H1 (cell line): ENCODE results near the gene KLHL1. TPM values are rescaled to one million over a fixed set of nuclear protein-coding genes. Genes with fewer than 3 reads are reported as not detected.
A peak's percentile ranks its signal among the peaks of the same experiment; 100 is the strongest.

ENCODE experiments used
- CTCF ChIA-PET: fragments of 300-600 bp; sonication (Branson Sonifier 250); formaldehyde crosslinking; loops from one replicate; lab custom pipeline; 2021; ENCODE audit not compliant: partially characterized antibody; lab: Charles Lee
- POLR2A ChIA-PET: fragments of 300-600 bp; sonication (Branson Sonifier 250); formaldehyde crosslinking; loops from one replicate; lab custom pipeline; 2021; ENCODE audit warnings: inconsistent platforms; ENCODE audit not compliant: partially characterized antibody; lab: Charles Lee
- DNase-seq, 2 experiments: peaks; one replicate each; pipeline versions ENCODE4 v3.0.0 to v3.0.0-alpha.2; 2010 to 2022; ENCODE audit warnings: low spot score in 2 of 2, low read depth in 1 of 2, mixed read lengths in 1 of 2
- FAIRE-seq: peaks from 2 replicates; lab custom pipeline; 2011; peaks lifted over from hg19 to GRCh38; lab: Jason Lieb, UNC
- H2AFZ ChIP-seq: 2 replicates; pipeline ENCODE4 v1.8.1; 2012; ENCODE audit warnings: low read length, inconsistent platforms
- H2AK5ac ChIP-seq: 2 replicates; pipeline ENCODE4 v1.6.1; 2013; ENCODE audit warnings: low read depth, low read length
- H2BK120ac ChIP-seq: replicated peaks from 2 replicates; pipeline ENCODE3; 2013; ENCODE audit warnings: low read depth, low read length, inconsistent platforms
- H2BK12ac ChIP-seq: 2 replicates; pipeline ENCODE4 v1.6.1; 2013; ENCODE audit warnings: low read depth, low read length
- H2BK15ac ChIP-seq: 2 replicates; pipeline ENCODE4 v1.6.1; 2013; ENCODE audit warnings: low read length
- H2BK20ac ChIP-seq: 2 replicates; pipeline ENCODE4 v1.6.1; 2013; ENCODE audit warnings: low read length
- H2BK5ac ChIP-seq: 2 replicates; pipeline ENCODE4 v1.6.1; 2013; ENCODE audit warnings: low read depth, low read length
- H3K14ac ChIP-seq: 2 replicates; pipeline ENCODE4 v1.6.1; 2013; ENCODE audit warnings: inconsistent platforms; ENCODE audit not compliant: insufficient read length
- H3K18ac ChIP-seq: 2 replicates; pipeline ENCODE4 v1.6.1; 2013; ENCODE audit warnings: low read length; ENCODE audit errors: extremely low read depth
- H3K23ac ChIP-seq: 2 replicates; pipeline ENCODE4 v1.6.1; 2013; ENCODE audit warnings: inconsistent platforms; ENCODE audit not compliant: insufficient read length
- H3K23me2 ChIP-seq: 2 replicates; pipeline ENCODE4 v1.6.1; 2013; ENCODE audit warnings: low read depth, low read length
- H3K27ac ChIP-seq: 2 replicates; pipeline ENCODE4 v1.6.1; 2011; ENCODE audit warnings: low read depth, low read length, inconsistent platforms
- H3K27me3 ChIP-seq, 4 experiments: replicated peaks in 1 of 4; 1 replicate in 1 of 4; 2 replicates in 3 of 4; pipeline versions ENCODE4 v1.6.1 to v1.8.1; 2011 to 2013; ENCODE audit warnings: low read length in 3 of 4, mild to moderate bottlenecking in 3 of 4, inconsistent platforms in 2 of 4, mixed read lengths in 2 of 4, moderate library complexity in 1 of 4; ENCODE audit not compliant: control insufficient read depth in 3 of 4, insufficient read depth in 3 of 4; ENCODE audit errors: extremely low read depth in 1 of 4
- H3K36me3 ChIP-seq, 4 experiments: 2 replicates each; pipeline versions ENCODE4 v1.6.1 to v1.8.1; 2011 to 2013; ENCODE audit warnings: mild to moderate bottlenecking in 4 of 4, low read length in 3 of 4, moderate library complexity in 2 of 4, control low read depth in 1 of 4, inconsistent platforms in 1 of 4; ENCODE audit not compliant: insufficient read depth in 4 of 4, control insufficient read depth in 2 of 4
- H3K4ac ChIP-seq: replicated peaks from 2 replicates; pipeline ENCODE3; 2013; ENCODE audit warnings: low read length, low read depth, mixed read lengths, inconsistent platforms; ENCODE audit not compliant: insufficient read length
- H3K4me1 ChIP-seq, 4 experiments: replicated peaks in 1 of 4; 1 replicate in 1 of 4; 2 replicates in 3 of 4; pipeline versions ENCODE4 v1.6.1 to v1.8.1; 2011 to 2013; ENCODE audit warnings: low read length in 3 of 4, inconsistent platforms in 2 of 4, mixed read lengths in 1 of 4; ENCODE audit not compliant: insufficient read depth in 4 of 4, control insufficient read depth in 3 of 4
- H3K4me2 ChIP-seq, 2 experiments: 2 replicates each; pipeline versions ENCODE4 v1.6.1 to v1.8.1; 2011 to 2013; ENCODE audit warnings: low read depth in 2 of 2, low read length in 2 of 2, control low read depth in 1 of 2, inconsistent platforms in 1 of 2, mild to moderate bottlenecking in 1 of 2; ENCODE audit not compliant: insufficient read depth in 1 of 2
- H3K4me3 ChIP-seq, 4 experiments: fragments of 200-600, 300-600 bp in 1 of 4; sonication (generic), shearing (Covaris generic), sonication (Bioruptor Twin) in 1 of 4; 2 replicates each; pipeline versions ENCODE4 v1.5.1 to v1.8.1; 2011 to 2016; ENCODE audit warnings: low read length in 4 of 4, low read depth in 3 of 4, control low read depth in 2 of 4, inconsistent platforms in 2 of 4, mild to moderate bottlenecking in 2 of 4, mixed read lengths in 1 of 4, moderate library complexity in 1 of 4; ENCODE audit not compliant: insufficient read depth in 2 of 4; ENCODE audit errors: extremely low read depth in 1 of 4
- H3K56ac ChIP-seq: replicated peaks from 2 replicates; pipeline ENCODE3; 2013; ENCODE audit warnings: low read depth, mild to moderate bottlenecking, mixed read lengths, low read length, inconsistent platforms; ENCODE audit not compliant: insufficient read length
- H3K79me1 ChIP-seq: 2 replicates; pipeline ENCODE4 v1.6.1; 2013; ENCODE audit warnings: low read depth, low read length, control low read depth
- H3K79me2 ChIP-seq, 2 experiments: 2 replicates each; pipeline versions ENCODE4 v1.6.1 to v1.8.1; 2012 to 2013; ENCODE audit warnings: low read length in 2 of 2, mild to moderate bottlenecking in 2 of 2, inconsistent platforms in 1 of 2; ENCODE audit not compliant: insufficient read depth in 2 of 2, control insufficient read depth in 1 of 2
- H3K9ac ChIP-seq, 4 experiments: replicated peaks in 1 of 4; 1 replicate in 1 of 4; 2 replicates in 3 of 4; pipeline versions ENCODE4 v1.6.1 to v1.8.1; 2011 to 2013; ENCODE audit warnings: low read depth in 3 of 4, low read length in 3 of 4, control low read depth in 2 of 4, mild to moderate bottlenecking in 2 of 4, moderate library complexity in 2 of 4, inconsistent platforms in 1 of 4; ENCODE audit errors: extremely low read depth in 1 of 4
- H3K9me3 ChIP-seq, 2 experiments: 2 replicates each; pipeline versions ENCODE4 v1.6.1 to v1.8.1; 2012 to 2013; ENCODE audit warnings: mild to moderate bottlenecking in 2 of 2, moderate library complexity in 2 of 2, control low read depth in 1 of 2, inconsistent platforms in 1 of 2, low read depth in 1 of 2, low read length in 1 of 2, mixed read lengths in 1 of 2; ENCODE audit not compliant: insufficient read depth in 2 of 2
- H4K20me1 ChIP-seq, 2 experiments: replicated peaks in 1 of 2; 2 replicates each; pipeline versions ENCODE3 to v1.8.1; 2011 to 2013; ENCODE audit warnings: inconsistent platforms in 2 of 2, low read length in 2 of 2, mild to moderate bottlenecking in 1 of 2; ENCODE audit not compliant: insufficient read depth in 2 of 2, control insufficient read depth in 1 of 2
- H4K5ac ChIP-seq: 2 replicates; pipeline ENCODE4 v1.6.1; 2013; ENCODE audit warnings: low read length, low read depth, mixed read lengths, inconsistent platforms; ENCODE audit not compliant: insufficient read length
- H4K8ac ChIP-seq: 2 replicates; pipeline ENCODE4 v1.8.0; 2013; ENCODE audit warnings: mild to moderate bottlenecking, moderate library complexity, low read length, inconsistent platforms; ENCODE audit not compliant: insufficient read depth; ENCODE audit errors: extremely low read depth
- H4K91ac ChIP-seq: replicated peaks from 2 replicates; pipeline ENCODE3; 2013; ENCODE audit warnings: low read length, mixed read lengths, inconsistent platforms; ENCODE audit not compliant: insufficient read length
- CBX5 ChIP-seq: fragments of 300-800, 300-1000 bp; sonication (generic); IDR thresholded peaks from 2 replicates; pipeline ENCODE4 v1.7.1; 2016; ENCODE audit warnings: antibody characterized with exemption, low read length, low read depth
- CREB1 ChIP-seq: IDR thresholded peaks from 2 replicates; pipeline ENCODE4 v1.6.1; 2012; ENCODE audit warnings: inconsistent platforms
- CTCF ChIP-seq, 3 experiments: IDR thresholded peaks; 1 replicate in 2 of 3; 2 replicates in 1 of 3; pipeline versions ENCODE4 v1.5.1 to v1.6.1; 2011; ENCODE audit warnings: low read length in 3 of 3, mild to moderate bottlenecking in 3 of 3, inconsistent platforms in 2 of 3, low read depth in 1 of 3, moderate library complexity in 1 of 3; ENCODE audit not compliant: insufficient read depth in 1 of 3; ENCODE audit errors: control extremely low read depth in 1 of 3
- EGR1 ChIP-seq: IDR thresholded peaks from 2 replicates; pipeline ENCODE4 v1.6.1; 2011; ENCODE audit warnings: low read depth, low read length, borderline replicate concordance
- FOSL1 ChIP-seq: IDR thresholded peaks from 2 replicates; pipeline ENCODE4 v1.6.1; 2011; ENCODE audit warnings: mild to moderate bottlenecking, low read depth, low read length, moderate library complexity; ENCODE audit not compliant: insufficient read depth
- HDAC6 ChIP-seq: IDR thresholded peaks from one replicate; pipeline ENCODE4 v1.7.1; 2012; ENCODE audit warnings: low read depth, mild to moderate bottlenecking, inconsistent platforms, low read length, moderate library complexity
- JUND ChIP-seq: IDR thresholded peaks from 2 replicates; pipeline ENCODE4 v1.6.1; 2011; ENCODE audit warnings: mild to moderate bottlenecking, improper control_type of control experiment, low read length
- PHF8 ChIP-seq: fragments of 200-600 bp; sonication (generic); conservative IDR thresholded peaks from 2 replicates; pipeline ENCODE4 v1.7.1; 2012; ENCODE audit warnings: low read depth, mild to moderate bottlenecking, inconsistent platforms, low read length, moderate library complexity
- POLR2AphosphoS5 ChIP-seq: IDR thresholded peaks from 2 replicates; pipeline ENCODE4 v1.6.1; 2011; ENCODE audit warnings: low read depth, low read length
- USF2 ChIP-seq: IDR thresholded peaks from 2 replicates; pipeline ENCODE4 v1.6.1; 2011; ENCODE audit warnings: low read length, improper control_type of control experiment
- WGBS, 2 experiments: shearing (Covaris generic) in 1 of 2; methylation state at CpG; one replicate each; pipeline versions ENCODE4 v1.1.6 to v1.1.7; 2013 to 2015; ENCODE audit warnings: low lambda C conversion rate in 2 of 2, mixed read lengths in 2 of 2, inconsistent platforms in 1 of 2, low coverage in 1 of 2, missing lambda C conversion rate in 1 of 2; ENCODE audit not compliant: insufficient replicate concordance in 2 of 2, insufficient coverage in 1 of 2, insufficient read length in 1 of 2; ENCODE audit errors: extremely low coverage in 1 of 2, missing lambda C conversion rate in 1 of 2; 5-methylcytosine and 5-hydroxymethylcytosine counted together
- polyA plus RNA-seq, 7 experiments: library from polyadenylated mRNA; depleted of rRNA in 3 of 7; stranded (reverse) in 5 of 7; unstranded in 2 of 7; fragments of >200 nt in 5 of 7; fragments of 200-250 nt in 2 of 7; gene quantifications; 1 replicate in 5 of 7; 2 replicates in 1 of 7; 4 replicates in 1 of 7; pipeline versions ENCODE4 v1.2.1 to v1.2.3, GENCODE V29; 2011 to 2013; ENCODE audit warnings: missing spikeins in 2 of 7, mixed read lengths in 2 of 7
- total RNA-seq: library from RNA; stranded (reverse); fragmentation: NEBNext Ultra II Directional; extraction: Animal tissue kit (Norgen Biotek cat#: 25700); gene quantifications from 2 replicates; pipeline ENCODE4 v1.2.1, GENCODE V29; 2021

Gene KLHL1
- total and polyA plus RNA-seq, 2 of the 8 experiments (the other 6 are each of a cell fraction or from before 2014, with no cell fraction given), result not detected

GRCh38 chr13:69793783-69794453, 314.3 kb downstream of the KLHL1 start:
- H2AK5ac ChIP-seq, result no peak overlapping the region
- DNase-seq, result peak in 1 of 2 experiments; percentile 7
- no peaks in the 10 kb centered on the region for H4K20me1 ChIP-seq
- FAIRE-seq, result peak; percentile 42
- H3K18ac ChIP-seq, result no peak overlapping the region
- no peak overlapping the region for H2BK20ac ChIP-seq
- no peak overlapping the region for H4K91ac ChIP-seq
- no peak overlapping the region for H2BK120ac ChIP-seq
- CTCF ChIA-PET, result no interaction called here
- H2BK5ac ChIP-seq, result no peak overlapping the region
- H2BK12ac ChIP-seq, result no peak overlapping the region
- H3K23ac ChIP-seq, result no peak overlapping the region
- no peaks in the 10 kb centered on the region for H3K23me2 ChIP-seq
- no peak overlapping the region for H2AFZ ChIP-seq
- H3K4me3 ChIP-seq, result peak overlapping the region in 1 of 4 experiments; percentile 11; a peak in 1 of 8 replicates
- H3K4ac ChIP-seq, result no peak overlapping the region
- no peak overlapping the region for H3K9ac ChIP-seq
- POLR2A ChIA-PET, result no interaction called here
- peaks cover 0 to 2% (median 0%) of the 10 kb centered on the region in 4 experiments; a peak in 2 of 7 replicates for H3K4me1 ChIP-seq
- WGBS, 2 experiments, result 33% methylated on average over 3 of the region's 3 CpGs; no CpG with 5 or more reads in 1 of the 2 experiments
- H3K27ac ChIP-seq, result no peak overlapping the region
- no peaks in the 10 kb centered on the region for H3K79me2 ChIP-seq
- no peaks in the 10 kb centered on the region for H3K27me3 ChIP-seq
- H4K8ac ChIP-seq, result no peak overlapping the region
- H3K4me2 ChIP-seq, result peak overlapping the region in 1 of 2 experiments; percentile 35; a peak in 1 of 4 replicates
- no peaks in the 10 kb centered on the region for H3K79me1 ChIP-seq
- no peak overlapping the region for H3K56ac ChIP-seq
- H3K9me3 ChIP-seq, result no peaks in the 10 kb centered on the region; a peak in 1 of 4 replicates
- H4K5ac ChIP-seq, result no peak overlapping the region
- no peaks in the 10 kb centered on the region for H3K36me3 ChIP-seq
- no peak overlapping the region for H3K14ac ChIP-seq
- no peak overlapping the region for H2BK15ac ChIP-seq
- TF ChIP-seq EGR1, result no peak
- no peak for TF ChIP-seq HDAC6
- TF ChIP-seq USF2, result no peak
- no peak for TF ChIP-seq FOSL1
- no peak for TF ChIP-seq CTCF (IDR thresholded peaks at IDR 0.05; ENCODE audit: control extremely low read depth in 1 of 3, insufficient read depth in 1 of 3, low read depth in 1 of 3, low read length in 3 of 3)
- TF ChIP-seq CBX5, result no peak
- no peak for TF ChIP-seq JUND
- no peak for TF ChIP-seq PHF8
- no peak for TF ChIP-seq POLR2AphosphoS5
- no peak for TF ChIP-seq CREB1
